Measurements from ENCODE around the gene LCORL.
"Not testable (repeated sequence)": the region's sequence is repeated elsewhere in the genome, so short reads cannot be mapped to it uniquely, and the experiment has no call there.

The LCORL gene

DNA sequence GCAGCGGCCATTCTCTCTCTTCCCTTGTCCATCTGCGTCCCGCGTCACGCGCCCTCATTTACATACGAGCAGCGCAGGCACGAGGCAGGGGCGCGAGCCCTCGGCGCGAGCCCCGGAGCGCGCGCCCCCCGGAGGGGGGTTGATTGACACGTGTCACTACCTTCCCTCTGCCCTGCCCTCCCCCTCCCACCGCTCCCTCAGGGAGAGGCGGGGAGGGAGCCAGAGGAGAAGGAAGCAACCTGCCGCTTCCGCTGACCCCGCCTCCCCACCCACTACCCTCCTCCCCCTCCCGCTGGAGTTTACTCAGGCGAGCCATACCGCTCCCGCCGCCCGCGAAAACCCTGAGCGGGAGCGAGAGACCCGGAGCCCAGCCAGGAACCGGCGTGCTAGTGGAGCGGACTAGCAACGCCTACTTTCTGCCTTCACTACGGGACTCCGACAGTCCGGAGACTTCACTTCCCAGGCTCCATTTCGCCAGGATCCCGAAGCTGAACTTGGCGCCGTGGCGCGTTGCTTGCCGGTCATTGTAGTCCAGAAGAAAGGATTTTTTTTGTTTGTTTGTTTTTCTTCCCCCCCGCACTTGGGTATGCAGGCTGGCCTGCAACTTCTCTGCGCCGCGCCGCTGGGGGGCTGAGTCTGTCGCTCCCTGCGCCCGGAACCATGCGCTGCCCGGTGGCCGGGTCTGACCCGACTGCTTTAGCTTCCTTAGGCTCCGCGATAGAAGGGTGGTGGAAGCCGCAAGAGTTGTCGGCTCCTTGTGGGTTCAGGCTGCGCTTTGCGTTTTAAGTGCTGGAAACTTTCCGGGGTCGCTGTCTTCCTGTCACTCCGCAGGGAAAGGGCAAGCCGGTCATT lies at the start of gene LCORL:
LCORL (minus strand) TSS at position 36 of the 852 bp plus-strand sequence; CDS start at position 32, 4 bp downstream.
- ATAC-seq: peak; percentile 93
- peak within 1 kb of the TSS; percentile 87 for H3K27ac Mint-ChIP-seq
- H3K36me3 Mint-ChIP-seq: no peaks in the 10 kb centered on the region
- H3K27me3 Mint-ChIP-seq: no peaks in the 10 kb centered on the region
- H3K9me3 Mint-ChIP-seq: no peaks in the 10 kb centered on the region
- H3K4me1 Mint-ChIP-seq: peaks cover 32% of the 10 kb centered on the region
- H3K4me3 Mint-ChIP-seq: peak within 1 kb of the TSS; percentile 94

DNA sequence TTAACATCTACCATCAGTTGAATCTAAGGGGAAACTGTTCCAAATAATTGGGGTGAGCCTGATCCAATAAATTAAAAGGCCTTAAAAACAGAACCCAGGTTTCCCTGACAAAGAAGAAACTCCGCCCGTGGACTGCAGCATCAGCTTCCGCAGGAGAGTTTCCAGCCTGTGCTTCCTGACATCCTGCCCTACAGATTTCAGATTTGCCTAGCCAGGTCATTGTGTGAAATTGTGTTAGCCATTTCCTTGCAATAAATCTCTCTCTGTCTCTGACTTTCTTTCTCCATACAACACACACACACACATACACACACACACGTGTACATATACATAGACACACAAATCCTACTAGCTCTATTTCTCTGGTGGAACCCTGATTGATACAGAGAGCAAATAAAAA lies 48.3 kb upstream of the LCORL start:
- Mint-ChIP-seq H3K4me1 (no peaks in the 10 kb centered on the region), H3K9me3 (no peaks in the 10 kb centered on the region), H3K27me3 (peaks cover 63% of the 10 kb centered on the region), H3K36me3 (no peaks in the 10 kb centered on the region), H3K4me3 (no peak overlapping the region), H3K27ac (no peak overlapping the region)
- ATAC-seq: no peak

DNA sequence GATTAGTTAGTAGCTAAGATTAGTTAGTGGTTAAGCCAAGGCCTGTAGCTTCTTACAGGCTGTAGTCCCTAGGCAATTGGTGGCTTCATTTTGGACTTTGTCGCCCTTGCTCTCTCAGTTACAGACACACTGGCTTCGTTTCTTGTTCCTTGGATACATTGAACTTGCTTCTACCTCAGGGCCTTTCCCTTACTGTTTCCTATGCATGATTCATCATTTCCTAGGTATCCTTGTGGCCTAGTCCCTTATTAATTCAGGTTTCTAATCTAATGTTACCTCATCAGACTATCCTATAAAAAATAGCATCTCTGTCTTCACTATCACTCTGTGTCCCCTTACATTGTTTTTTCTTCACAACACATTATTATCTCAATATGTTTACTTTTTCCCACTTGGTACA lies 45.5 kb upstream of the LCORL start:
- H3K9me3 Mint-ChIP-seq: peaks cover 8% of the 10 kb centered on the region
- no peak overlapping the region for H3K4me3 Mint-ChIP-seq
- no peak overlapping the region for H3K27ac Mint-ChIP-seq
- no peaks in the 10 kb centered on the region for H3K4me1 Mint-ChIP-seq
- peaks cover 50% of the 10 kb centered on the region for H3K27me3 Mint-ChIP-seq
- peaks cover 6% of the 10 kb centered on the region for H3K36me3 Mint-ChIP-seq
- ATAC-seq: no peak

DNA sequence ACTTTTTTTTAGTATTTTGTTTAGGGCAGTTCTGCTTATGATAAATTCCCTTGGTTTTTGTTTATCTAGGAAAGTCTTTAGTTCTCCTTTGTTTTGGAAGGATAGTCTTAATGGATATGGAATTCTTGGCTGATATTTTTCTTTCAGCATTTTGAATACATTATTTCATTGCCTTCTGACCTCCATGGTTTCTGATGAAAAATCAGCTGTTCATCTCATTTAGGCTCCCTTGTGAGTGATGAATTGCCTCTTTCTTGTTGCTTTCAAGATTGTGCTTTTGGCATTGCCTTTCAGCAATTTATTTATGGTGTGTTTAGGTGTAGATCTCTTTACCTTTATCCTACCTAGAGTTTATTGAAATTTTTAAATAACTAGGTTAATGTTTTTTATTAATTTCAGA lies 41.5 kb upstream of the LCORL start:
- Mint-ChIP-seq H3K4me1 (no peaks in the 10 kb centered on the region), H3K27ac (no peak overlapping the region), H3K27me3 (peaks cover 15% of the 10 kb centered on the region), H3K4me3 (no peak overlapping the region), H3K36me3 (peaks cover 6% of the 10 kb centered on the region), H3K9me3 (peaks cover 8% of the 10 kb centered on the region)
- no peak for ATAC-seq

DNA sequence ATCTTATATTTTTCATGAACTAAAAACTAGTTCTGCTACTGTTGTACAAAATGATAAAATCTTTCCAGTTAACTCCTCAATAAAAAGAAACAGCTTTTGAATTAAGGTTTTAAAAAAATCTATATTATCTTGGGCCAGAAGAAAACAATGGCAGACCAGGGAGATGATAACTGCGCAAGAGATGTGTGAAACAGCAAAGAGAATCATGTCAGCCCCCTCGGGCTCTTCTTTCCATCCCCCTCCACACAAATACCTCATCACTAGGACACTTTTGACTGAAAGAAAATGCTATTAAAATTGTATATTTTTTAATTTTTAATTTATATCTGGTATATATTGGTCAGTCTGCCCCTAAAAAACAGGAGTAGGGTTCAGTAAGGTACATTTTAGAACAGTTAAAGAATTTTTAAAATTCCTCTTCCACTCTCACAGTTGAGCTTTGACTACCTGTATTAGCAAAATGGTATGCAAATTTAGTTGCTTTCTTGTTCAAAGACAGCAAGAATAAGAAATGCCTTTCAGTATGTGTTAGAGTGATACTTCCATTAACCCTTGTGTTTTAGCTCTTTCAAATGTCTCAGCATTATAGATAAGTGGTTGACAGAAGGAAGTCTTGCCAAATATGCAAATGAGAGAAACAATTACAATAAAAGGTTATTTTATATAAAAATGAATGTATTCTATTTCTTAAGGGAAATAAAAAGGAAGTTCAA lies 36.4 kb upstream of the LCORL start:
- H3K9me3 Mint-ChIP-seq: no peaks in the 10 kb centered on the region
- H3K27ac Mint-ChIP-seq: peak overlapping the region; percentile 27
- H3K27me3 Mint-ChIP-seq: no peaks in the 10 kb centered on the region
- H3K4me1 Mint-ChIP-seq: no peaks in the 10 kb centered on the region
- no peaks in the 10 kb centered on the region for H3K36me3 Mint-ChIP-seq
- no peak for ATAC-seq
- no peak overlapping the region for H3K4me3 Mint-ChIP-seq

GRCh38 chr4:18056030-18056429 lies 34.5 kb upstream of the LCORL start:
- H3K27me3 Mint-ChIP-seq: no peaks in the 10 kb centered on the region
- no peak for ATAC-seq
- no peak overlapping the region for H3K4me3 Mint-ChIP-seq
- H3K36me3 Mint-ChIP-seq: no peaks in the 10 kb centered on the region
- H3K4me1 Mint-ChIP-seq: no peaks in the 10 kb centered on the region
- H3K27ac Mint-ChIP-seq: no peak overlapping the region
- no peaks in the 10 kb centered on the region for H3K9me3 Mint-ChIP-seq

- Mint-ChIP-seq H3K9me3 (no peaks in the 10 kb centered on the region), H3K36me3 (no peaks in the 10 kb centered on the region), H3K4me3 (no peak overlapping the region), H3K4me1 (peaks cover 7% of the 10 kb centered on the region), H3K27me3 (no peaks in the 10 kb centered on the region), H3K27ac (no peak overlapping the region)
- no peak for ATAC-seq
Observed at GRCh38 chr4:18052158-18052557, 30.6 kb upstream of the LCORL start.

GRCh38 chr4:18051281-18051680 lies 29.7 kb upstream of the LCORL start:
- H3K4me3 Mint-ChIP-seq: no peak overlapping the region
- H3K36me3 Mint-ChIP-seq: no peaks in the 10 kb centered on the region
- ATAC-seq: no peak
- no peak overlapping the region for H3K27ac Mint-ChIP-seq
- H3K9me3 Mint-ChIP-seq: no peaks in the 10 kb centered on the region
- no peaks in the 10 kb centered on the region for H3K27me3 Mint-ChIP-seq
- peaks cover 7% of the 10 kb centered on the region for H3K4me1 Mint-ChIP-seq

GRCh38 chr4:18050448-18050847 lies 28.9 kb upstream of the LCORL start:
- no peaks in the 10 kb centered on the region for H3K9me3 Mint-ChIP-seq
- no peaks in the 10 kb centered on the region for H3K27me3 Mint-ChIP-seq
- ATAC-seq: no peak
- no peak overlapping the region for H3K27ac Mint-ChIP-seq
- no peak overlapping the region for H3K4me3 Mint-ChIP-seq
- peaks cover 7% of the 10 kb centered on the region for H3K4me1 Mint-ChIP-seq
- no peaks in the 10 kb centered on the region for H3K36me3 Mint-ChIP-seq

DNA sequence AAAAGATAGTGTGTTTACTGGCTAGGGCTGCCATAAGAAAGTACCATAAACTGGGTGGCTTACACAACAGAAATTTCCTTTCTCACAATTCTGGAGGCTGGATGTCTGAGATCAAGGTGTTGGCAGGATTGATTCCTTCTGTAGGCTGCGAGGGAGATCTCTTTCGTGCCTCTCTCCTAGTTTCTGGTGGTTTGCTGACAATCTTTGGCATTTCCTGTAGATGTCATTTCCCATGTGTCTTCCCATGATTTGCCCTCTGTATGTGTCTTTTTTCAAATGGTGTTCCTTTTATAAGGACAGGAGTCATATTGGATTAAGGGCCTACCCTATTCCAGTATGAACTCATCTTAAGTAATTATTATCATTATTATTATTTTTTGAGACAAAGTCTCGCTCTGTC lies 27.9 kb upstream of the LCORL start:
- Mint-ChIP-seq H3K4me1 (peaks cover 7% of the 10 kb centered on the region), H3K27ac (no peak overlapping the region), H3K36me3 (no peaks in the 10 kb centered on the region), H3K4me3 (no peak overlapping the region), H3K9me3 (no peaks in the 10 kb centered on the region), H3K27me3 (no peaks in the 10 kb centered on the region)
- ATAC-seq: no peak

DNA sequence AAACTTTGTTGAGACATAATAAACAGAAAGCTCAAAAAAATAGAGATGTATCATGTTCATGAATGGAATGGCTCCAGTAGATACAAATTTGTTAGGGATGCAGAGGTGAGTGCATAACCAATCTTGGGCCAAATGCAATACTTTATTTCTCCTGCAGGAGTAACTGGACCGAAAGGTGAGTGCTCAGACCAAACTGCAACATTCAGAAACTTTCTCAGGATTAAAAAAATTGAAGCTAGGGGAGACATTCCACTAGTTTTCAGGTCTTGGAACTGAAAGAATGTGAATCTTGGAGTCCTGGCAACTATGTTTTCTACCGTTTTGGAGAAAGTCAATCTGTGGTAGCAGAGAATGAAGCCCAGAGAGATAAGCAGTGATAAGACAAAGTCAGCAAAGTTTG lies 21.2 kb upstream of the LCORL start:
- no peaks in the 10 kb centered on the region for H3K4me1 Mint-ChIP-seq
- H3K9me3 Mint-ChIP-seq: no peaks in the 10 kb centered on the region
- peaks cover 9% of the 10 kb centered on the region for H3K27me3 Mint-ChIP-seq
- no peak for ATAC-seq
- no peaks in the 10 kb centered on the region for H3K36me3 Mint-ChIP-seq
- no peak overlapping the region for H3K4me3 Mint-ChIP-seq
- H3K27ac Mint-ChIP-seq: no peak overlapping the region

DNA sequence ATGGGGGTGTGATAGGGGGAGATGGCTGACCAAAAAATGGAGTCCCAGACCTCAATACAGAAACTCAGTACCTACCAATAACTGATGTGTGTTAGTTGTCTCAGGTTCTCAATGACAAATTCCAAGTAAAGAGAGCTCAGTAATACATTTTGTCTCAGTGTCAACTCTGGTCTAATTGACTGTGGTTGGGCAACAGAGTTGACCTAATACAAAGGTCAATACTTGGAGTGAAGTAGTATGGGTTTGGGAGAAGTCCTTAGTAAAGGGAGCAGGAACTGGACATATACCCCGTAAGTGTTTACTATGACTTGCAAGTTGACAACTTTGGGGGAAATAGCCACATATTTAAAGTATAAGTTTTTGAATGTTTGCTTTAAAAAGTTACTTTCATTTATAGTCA lies 20.5 kb upstream of the LCORL start:
- H3K36me3 Mint-ChIP-seq: no peaks in the 10 kb centered on the region
- H3K27me3 Mint-ChIP-seq: peaks cover 9% of the 10 kb centered on the region
- H3K9me3 Mint-ChIP-seq: no peaks in the 10 kb centered on the region
- no peak for ATAC-seq
- H3K4me3 Mint-ChIP-seq: no peak overlapping the region
- H3K4me1 Mint-ChIP-seq: no peaks in the 10 kb centered on the region
- no peak overlapping the region for H3K27ac Mint-ChIP-seq

DNA sequence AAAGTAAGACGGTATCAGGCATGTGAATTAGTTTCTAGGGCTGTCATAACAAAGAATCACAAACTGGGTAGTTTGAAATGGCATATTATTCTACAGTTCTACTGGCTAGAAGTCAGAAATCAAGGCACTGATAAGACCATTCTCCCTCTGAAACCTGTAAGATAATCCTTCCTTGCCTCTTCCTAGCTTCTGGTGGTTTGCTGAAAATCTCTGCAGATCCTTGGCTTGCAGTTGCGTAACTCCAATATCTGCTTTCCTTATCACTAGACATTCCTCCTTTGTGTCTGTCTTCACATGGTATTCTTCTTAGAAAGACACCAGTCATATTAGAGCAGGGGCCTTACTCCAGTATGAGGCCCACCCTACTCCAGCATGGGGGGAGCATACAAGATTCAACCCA lies 19.6 kb upstream of the LCORL start:
- Mint-ChIP-seq H3K4me1 (no peaks in the 10 kb centered on the region), H3K9me3 (no peaks in the 10 kb centered on the region), H3K36me3 (no peaks in the 10 kb centered on the region), H3K27ac (no peak overlapping the region), H3K4me3 (no peak overlapping the region), H3K27me3 (peaks cover 9% of the 10 kb centered on the region)
- ATAC-seq: no peak

- H3K27me3 Mint-ChIP-seq: peaks cover 9% of the 10 kb centered on the region
- no peak overlapping the region for H3K27ac Mint-ChIP-seq
- no peaks in the 10 kb centered on the region for H3K4me1 Mint-ChIP-seq
- no peak for ATAC-seq
- H3K36me3 Mint-ChIP-seq: no peaks in the 10 kb centered on the region
- no peaks in the 10 kb centered on the region for H3K9me3 Mint-ChIP-seq
- no peak overlapping the region for H3K4me3 Mint-ChIP-seq
Observed at GRCh38 chr4:18039113-18039512, 17.6 kb upstream of the LCORL start.

DNA sequence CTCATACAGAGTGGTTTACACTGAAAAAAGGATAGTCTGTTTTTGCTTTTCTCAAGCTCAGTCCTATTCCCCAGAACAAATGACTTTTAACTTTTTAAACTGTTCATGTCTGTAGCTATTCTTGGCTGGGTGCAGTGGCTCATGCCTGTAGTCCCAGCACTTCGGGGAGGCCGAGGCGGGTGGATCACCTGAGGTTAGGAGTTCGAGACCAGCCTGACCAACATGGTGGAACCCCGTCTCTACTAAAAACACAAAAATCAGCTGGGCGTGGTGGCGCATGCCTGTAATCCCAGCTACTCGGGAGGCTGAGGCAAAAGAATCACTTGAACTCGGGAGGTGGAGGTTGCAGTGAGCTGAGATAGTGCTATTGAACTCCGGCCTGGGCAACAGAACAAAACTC lies 14.8 kb upstream of the LCORL start:
- not testable (repeated sequence) for H3K4me3 Mint-ChIP-seq, H3K36me3 Mint-ChIP-seq, H3K27ac Mint-ChIP-seq, ATAC-seq, H3K9me3 Mint-ChIP-seq, H3K4me1 Mint-ChIP-seq
- peaks cover 14% of the 10 kb centered on the region for H3K27me3 Mint-ChIP-seq

- Mint-ChIP-seq H3K27me3 (peaks cover 23% of the 10 kb centered on the region), H3K4me1 (no peaks in the 10 kb centered on the region)
- no peak for ATAC-seq
Observed at GRCh38 chr4:18034099-18034498, 12.5 kb upstream of the LCORL start.

More at GRCh38 chr4:18034099-18034498, 12.5 kb upstream of the LCORL start:
- Mint-ChIP-seq H3K36me3 (no peaks in the 10 kb centered on the region), H3K4me3 (no peak overlapping the region), H3K27ac (no peak overlapping the region), H3K9me3 (no peaks in the 10 kb centered on the region)

Data from stimulated activated memory B cell treated with anti-CD40 and anti-IgM and Interleukin-4, amounts not matched to agents 10 μg/mL and 1 μg/mL and 100 μg/mL, for 72 hours (primary cell).